ENCODE results near the gene PLOD2. TPM values are rescaled to one million over a fixed set of nuclear protein-coding genes. Genes with fewer than 3 reads are reported as not detected.

Gene PLOD2
- total and polyA plus RNA-seq, 9 of the 15 experiments (the other 6 are each of a cell fraction or from before 2014, with no cell fraction given): 0.18 to 1.5 (median 0.58) TPM

GRCh38 chr3:146169891-146170290, 8.9 kb upstream of the PLOD2 start (continued):
- no peak for TF ChIP-seq HOMEZ (CRISPR knock-in tag; IDR thresholded peaks at IDR 0.05)

- no peak overlapping the region for H2AFZ ChIP-seq (ENCODE audit: low read depth, low read length)
- BruUV-seq (replicated peaks): no TSS peak
- WGBS (ENCODE audit: insufficient coverage, low coverage, missing lambda C conversion rate): 2% methylated on average over 3 of the region's 3 CpGs
- no peaks in the 10 kb centered on the region for H3K9me3 ChIP-seq (replicated peaks; ENCODE audit: control insufficient read depth, insufficient read depth, low read depth, low read length)
- POLR2A ChIA-PET: no interaction called here
- intact Hi-C loops (cut with micrococcal nuclease): no loop called here
- no peaks in the 10 kb centered on the region for H3K79me2 ChIP-seq (ENCODE audit: control insufficient read depth, insufficient read depth, low read length)
- H3K4me3 ChIP-seq: no peak overlapping the region
- H3K36me3 ChIP-seq (ENCODE audit: control insufficient read depth, insufficient read depth, low read length): no peaks in the 10 kb centered on the region
- H4K20me1 ChIP-seq (replicated peaks; ENCODE audit: control insufficient read depth, insufficient read depth, low read length): no peaks in the 10 kb centered on the region
- ATAC-seq: no peak
- no peak overlapping the region for H3K27ac ChIP-seq (ENCODE audit: extremely low read depth, low read depth, low read length)
- no peak for FAIRE-seq
- H3K9ac ChIP-seq (ENCODE audit: insufficient read depth in 1 of 2, low read depth in 2 of 2, low read length in 2 of 2): no peak overlapping the region
- H3K4me1 ChIP-seq (replicated peaks in 1 of 2; ENCODE audit: control insufficient read depth in 2 of 2, insufficient read depth in 2 of 2, low read length in 2 of 2): no peaks in the 10 kb centered on the region
- in situ Hi-C loops (cut with MboI): no loop called here
- H3K4me2 ChIP-seq (ENCODE audit: insufficient read depth, low read length): no peak overlapping the region
- DNase-seq (ENCODE audit: extremely low read depth in 1 of 4, low spot score in 3 of 4): no peak
- CTCF ChIA-PET (ENCODE audit: low intra/inter-chr PET ratio): no interaction called here
- peaks cover 0 to under 1% of the 10 kb centered on the region in 2 experiments; a peak in 2 of 5 replicates for H3K27me3 ChIP-seq (ENCODE audit: control insufficient read depth in 2 of 2, insufficient read depth in 2 of 2, low read length in 2 of 2)
- H3K9me1 ChIP-seq (ENCODE audit: control insufficient read depth, insufficient read depth, low read length): no peaks in the 10 kb centered on the region
- no peak for TF ChIP-seq E2F4 (CRISPR knock-in tag; IDR thresholded peaks at IDR 0.05; ENCODE audit: low read depth)
- no peak for TF ChIP-seq ZBTB40 (IDR thresholded peaks at IDR 0.05)
- TF ChIP-seq ZBTB40 (CRISPR knock-in tag; IDR thresholded peaks at IDR 0.05): no peak
- no peak for TF ChIP-seq RBM25 (IDR thresholded peaks at IDR 0.05; ENCODE audit: low read depth, low read length, severe bottlenecking)
- no peak for TF ChIP-seq ZNF785 (CRISPR knock-in tag; IDR thresholded peaks at IDR 0.05)
- TF ChIP-seq HINFP (tag; conservative IDR thresholded peaks at IDR 0.05; ENCODE audit: low read depth): no peak
These were observed 5.8 kb upstream of the PLOD2 start for GRCh38 chr3:146166826-146167225.
